Measurements from ENCODE around the gene IGSF8.
A peak's percentile ranks its signal among the peaks of the same experiment; 100 is the strongest.

IGSF8 gene

GRCh38 chr1:160105155-160105554 lies 6.7 kb upstream of the IGSF8 start:
- no peak for DNase-seq (ENCODE audit: extremely low read depth in 1 of 2, low read depth in 1 of 2)

- no peak for DNase-seq (ENCODE audit: extremely low read depth in 1 of 2, low read depth in 1 of 2)
These were observed 6.1 kb upstream of the IGSF8 start for GRCh38 chr1:160104486-160104885.

- no peak for DNase-seq (ENCODE audit: extremely low read depth in 1 of 2, low read depth in 1 of 2)
These were observed 5.4 kb upstream of the IGSF8 start for GRCh38 chr1:160103658-160104408.

- DNase-seq (ENCODE audit: extremely low read depth in 1 of 2, low read depth in 1 of 2), result no peak
These were observed 3.5 kb upstream of the IGSF8 start for GRCh38 chr1:160101717-160102522.

- DNase-seq (ENCODE audit: extremely low read depth in 1 of 2, low read depth in 1 of 2), result peak; percentile 51 to 57
These were observed 2.8 kb upstream of the IGSF8 start for GRCh38 chr1:160101037-160101716.

GRCh38 chr1:160099716-160100375 lies 1.4 kb upstream of the IGSF8 start:
- DNase-seq (ENCODE audit: extremely low read depth in 1 of 2, low read depth in 1 of 2), result no peak

GRCh38 chr1:160098852-160099561 lies 588 bp upstream of the IGSF8 start:
- peak; percentile 95 to 97 for DNase-seq (ENCODE audit: extremely low read depth in 1 of 2, low read depth in 1 of 2)

GRCh38 chr1:160097151-160097910 lies 1.1 kb downstream of the IGSF8 start:
- no peak for DNase-seq (ENCODE audit: extremely low read depth in 1 of 2, low read depth in 1 of 2)

- no peak for DNase-seq (ENCODE audit: extremely low read depth in 1 of 2, low read depth in 1 of 2)
These were observed 1.9 kb downstream of the IGSF8 start for GRCh38 chr1:160096274-160097116.

- no peak for DNase-seq (ENCODE audit: extremely low read depth in 1 of 2, low read depth in 1 of 2)
These were observed 2.9 kb downstream of the IGSF8 start for GRCh38 chr1:160095382-160096105.

GRCh38 chr1:160094806-160095205 lies 3.6 kb downstream of the IGSF8 start:
- DNase-seq (ENCODE audit: extremely low read depth in 1 of 2, low read depth in 1 of 2), result no peak

- DNase-seq (ENCODE audit: extremely low read depth in 1 of 2, low read depth in 1 of 2), result no peak
These were observed 4.2 kb downstream of the IGSF8 start for GRCh38 chr1:160094291-160094625.

GRCh38 chr1:160093624-160094290 lies 4.7 kb downstream of the IGSF8 start:
- no peak for DNase-seq (ENCODE audit: extremely low read depth in 1 of 2, low read depth in 1 of 2)

GRCh38 chr1:160093069-160093395 lies 5.4 kb downstream of the IGSF8 start:
- DNase-seq (ENCODE audit: extremely low read depth in 1 of 2, low read depth in 1 of 2), result no peak

GRCh38 chr1:160092366-160093068 lies 5.9 kb downstream of the IGSF8 start:
- DNase-seq (ENCODE audit: extremely low read depth in 1 of 2, low read depth in 1 of 2), result no peak

- DNase-seq (ENCODE audit: extremely low read depth in 1 of 2, low read depth in 1 of 2), result no peak
These were observed 6.7 kb downstream of the IGSF8 start for GRCh38 chr1:160091666-160092223.

GRCh38 chr1:160090760-160091159 lies 7.7 kb downstream of the IGSF8 start:
- DNase-seq (ENCODE audit: extremely low read depth in 1 of 2, low read depth in 1 of 2), result no peak

Measured in activated CD8-positive, alpha-beta memory T cell treated with anti-CD3 and anti-CD28 coated beads for 1 hour (primary cell).